HG02840 (cell line): ENCODE data around the gene RSPH3.

Experiments used
- ATAC-seq: cut with Tn5 transposase; IDR thresholded peaks from one replicate; pipeline ENCODE4 v1.9.1; 2021; ENCODE audit warnings: mild to moderate bottlenecking, moderate library complexity, moderate number of reproducible peaks; ENCODE audit not compliant: unreplicated experiment, low FRiP score

Gene RSPH3

GRCh38 chr6:158939255-158940159, 60.5 kb downstream of the RSPH3 start:
- no peak for ATAC-seq

GRCh38 chr6:158938811-158939254, 61.2 kb downstream of the RSPH3 start:
- no peak for ATAC-seq

GRCh38 chr6:158938220-158938619, 61.8 kb downstream of the RSPH3 start:
- no peak for ATAC-seq

GRCh38 chr6:158934157-158934556, 65.8 kb downstream of the RSPH3 start:
- ATAC-seq = no peak

GRCh38 chr6:158933079-158933595, 66.9 kb downstream of the RSPH3 start:
- ATAC-seq = no peak

- no peak for ATAC-seq
Measured at GRCh38 chr6:158928068-158928467, 71.9 kb downstream of the RSPH3 start.

- no peak for ATAC-seq
Measured at GRCh38 chr6:158926414-158926813, 73.6 kb downstream of the RSPH3 start.

GRCh38 chr6:158924499-158925455, 75.2 kb downstream of the RSPH3 start:
- no peak for ATAC-seq

- ATAC-seq = no peak
Measured at GRCh38 chr6:158923805-158924498, 76.0 kb downstream of the RSPH3 start.
